ENCODE data around the gene CRYGN.

The CRYGN gene

GRCh38 chr7:151437866-151438516 is 1.9 kb downstream of the CRYGN start:
- DNase-seq: no peak

GRCh38 chr7:151437159-151437553 is 2.8 kb downstream of the CRYGN start:
- DNase-seq: no peak

GRCh38 chr7:151436446-151437158 is 3.3 kb downstream of the CRYGN start:
- DNase-seq: no peak

- no peak for DNase-seq
These were observed 4.0 kb downstream of the CRYGN start for GRCh38 chr7:151435971-151436370.

GRCh38 chr7:151435103-151435916 is 4.6 kb downstream of the CRYGN start:
- DNase-seq: no peak

- DNase-seq: no peak
These were observed 5.4 kb downstream of the CRYGN start for GRCh38 chr7:151434549-151434948.

- no peak for DNase-seq
These were observed 6.1 kb downstream of the CRYGN start for GRCh38 chr7:151433721-151434400.

GRCh38 chr7:151432658-151433521 is 7.1 kb downstream of the CRYGN start:
- DNase-seq: no peak

- DNase-seq: no peak
These were observed 8.1 kb downstream of the CRYGN start for GRCh38 chr7:151431768-151432311.

GRCh38 chr7:151431281-151431767 is 8.6 kb downstream of the CRYGN start:
- no peak for DNase-seq

- DNase-seq: no peak
These were observed 9.3 kb downstream of the CRYGN start for GRCh38 chr7:151430391-151431205.

GRCh38 chr7:151429560-151430331 is 10.2 kb downstream of the CRYGN start:
- peak; percentile 13 for DNase-seq

- DNase-seq: no peak
These were observed 10.7 kb downstream of the CRYGN start for GRCh38 chr7:151429237-151429559.

GRCh38 chr7:151428378-151429236 is 11.3 kb downstream of the CRYGN start:
- DNase-seq: no peak

GRCh38 chr7:151427705-151428377 is 12.1 kb downstream of the CRYGN start:
- no peak for DNase-seq

GRCh38 chr7:151426904-151427704 is 12.8 kb downstream of the CRYGN start:
- DNase-seq: no peak

GRCh38 chr7:151426441-151426903 is 13.5 kb downstream of the CRYGN start:
- no peak for DNase-seq
